Neuronal stem cell (in vitro differentiated cells): ENCODE results near the gene UBL5.
"Not testable (repeated sequence)": the region's sequence is repeated elsewhere in the genome, so short reads cannot be mapped to it uniquely, and the experiment has no call there.

Experiments used
- DNase-seq: peaks from one replicate; pipeline ENCODE4 v3.0.0-alpha.2; 2013; ENCODE audit warnings: low spot score
- H2AFZ ChIP-seq: one replicate; pipeline ENCODE4 v1.6.1; 2013; ENCODE audit warnings: mild to moderate bottlenecking, low read length, inconsistent platforms
- H2AK5ac ChIP-seq: 2 replicates; pipeline ENCODE4 v1.6.1; 2013; ENCODE audit warnings: low read depth, mild to moderate bottlenecking, inconsistent platforms, low read length, moderate library complexity, mixed read lengths
- H2BK120ac ChIP-seq: 2 replicates; pipeline ENCODE4 v1.6.1; 2013; ENCODE audit warnings: low read depth, mild to moderate bottlenecking, inconsistent platforms, low read length, moderate library complexity, mixed read lengths
- H2BK12ac ChIP-seq: one replicate; pipeline ENCODE4 v1.6.1; 2013; ENCODE audit warnings: low read length, inconsistent platforms
- H2BK15ac ChIP-seq: 2 replicates; pipeline ENCODE4 v1.6.1; 2013; ENCODE audit warnings: mild to moderate bottlenecking, low read length, inconsistent platforms, mixed read lengths
- H2BK5ac ChIP-seq: one replicate; pipeline ENCODE4 v1.6.1; 2013; ENCODE audit warnings: inconsistent platforms, mild to moderate bottlenecking, low read length, moderate library complexity
- H3K14ac ChIP-seq: one replicate; pipeline ENCODE4 v1.6.1; 2013; ENCODE audit warnings: low read length, inconsistent platforms
- H3K18ac ChIP-seq: 2 replicates; pipeline ENCODE4 v1.6.1; 2013; ENCODE audit warnings: low read length, inconsistent platforms
- H3K23ac ChIP-seq: 2 replicates; pipeline ENCODE4 v1.6.1; 2013; ENCODE audit warnings: low read depth, mild to moderate bottlenecking, mixed read lengths, low read length, inconsistent platforms; ENCODE audit not compliant: poor library complexity
- H3K27ac ChIP-seq: replicated peaks from 3 replicates; pipeline ENCODE4 v1.5.1; 2013; ENCODE audit warnings: low read length, inconsistent platforms
- H3K27me3 ChIP-seq, 3 experiments: 2 replicates each; pipeline ENCODE4 v1.6.1; 2013; ENCODE audit warnings: low read length in 3 of 3, mild to moderate bottlenecking in 2 of 3, inconsistent platforms in 1 of 3, low read depth in 1 of 3, mixed read lengths in 1 of 3, moderate library complexity in 1 of 3; ENCODE audit not compliant: control insufficient read depth in 3 of 3, insufficient read depth in 3 of 3
- H3K36me3 ChIP-seq, 2 donors: replicated peaks in 1 of 2; 2 replicates each; pipeline ENCODE4 v1.6.1; 2013; ENCODE audit warnings: low read length in 2 of 2; ENCODE audit not compliant: control insufficient read depth in 2 of 2, insufficient read depth in 2 of 2
- H3K4ac ChIP-seq: 2 replicates; pipeline ENCODE4 v1.6.1; 2013; ENCODE audit warnings: inconsistent platforms, mild to moderate bottlenecking, low read length, moderate library complexity
- H3K4me1 ChIP-seq, 2 donors: 1 replicate in 1 of 2; 2 replicates in 1 of 2; pipeline ENCODE4 v1.6.1; 2013; ENCODE audit warnings: low read length in 2 of 2, low read depth in 1 of 2; ENCODE audit not compliant: control insufficient read depth in 2 of 2, insufficient read depth in 1 of 2
- H3K4me2 ChIP-seq: one replicate; pipeline ENCODE4 v1.6.1; 2013; ENCODE audit warnings: mild to moderate bottlenecking, low read length, inconsistent platforms; ENCODE audit not compliant: insufficient read depth, poor library complexity, severe bottlenecking
- H3K4me3 ChIP-seq, 2 donors: 2 replicates each; pipeline ENCODE4 v1.5.1; 2013; ENCODE audit warnings: low read length in 2 of 2, mild to moderate bottlenecking in 2 of 2, inconsistent platforms in 1 of 2, moderate library complexity in 1 of 2
- H3K79me1 ChIP-seq: one replicate; pipeline ENCODE4 v1.6.1; 2013; ENCODE audit warnings: low read depth, mild to moderate bottlenecking, inconsistent platforms, low read length, moderate library complexity
- H3K9ac ChIP-seq: one replicate; pipeline ENCODE4 v1.6.1; 2013; ENCODE audit warnings: mild to moderate bottlenecking, low read depth, low read length, inconsistent platforms; ENCODE audit not compliant: poor library complexity
- H3K9me3 ChIP-seq, 2 donors: replicated peaks in 1 of 2; 2 replicates each; pipeline versions ENCODE3 to v1.6.1; 2013; ENCODE audit warnings: low read length in 2 of 2, mild to moderate bottlenecking in 2 of 2, inconsistent platforms in 1 of 2, low read depth in 1 of 2, mixed read lengths in 1 of 2, moderate library complexity in 1 of 2; ENCODE audit not compliant: control insufficient read depth in 2 of 2, insufficient read depth in 1 of 2
- H4K8ac ChIP-seq: one replicate; pipeline ENCODE4 v1.6.1; 2013; ENCODE audit warnings: low read depth, mild to moderate bottlenecking, inconsistent platforms, low read length, moderate library complexity
- H4K91ac ChIP-seq: one replicate; pipeline ENCODE4 v1.6.1; 2013; ENCODE audit warnings: low read length, low read depth, mild to moderate bottlenecking, inconsistent platforms; ENCODE audit not compliant: poor library complexity
- WGBS, 2 donors: extraction: QIAGEN DNeasy Blood & Tissue Kit; methylation state at CpG; one replicate each; pipeline ENCODE4 v1.1.7; 2013; ENCODE audit warnings: missing lambda C conversion rate in 2 of 2, mixed read lengths in 1 of 2; ENCODE audit not compliant: insufficient read length in 2 of 2, insufficient replicate concordance in 1 of 2; ENCODE audit errors: extremely low coverage in 2 of 2; 5-methylcytosine and 5-hydroxymethylcytosine counted together

UBL5 gene

GRCh38 chr19:9789066-9789465, 38.7 kb upstream of the UBL5 start:
- H3K23ac ChIP-seq = no peak overlapping the region
- no peak overlapping the region for H3K4me2 ChIP-seq
- H3K18ac ChIP-seq = no peak overlapping the region
- H3K36me3 ChIP-seq = no peaks in the 10 kb centered on the region
- H3K27ac ChIP-seq = no peak overlapping the region
- no peak overlapping the region for H3K4ac ChIP-seq
- no peaks in the 10 kb centered on the region for H3K9me3 ChIP-seq
- H2BK120ac ChIP-seq = no peak overlapping the region
- H4K91ac ChIP-seq = no peak overlapping the region
- H3K79me1 ChIP-seq = no peaks in the 10 kb centered on the region
- no peak overlapping the region for H2BK12ac ChIP-seq
- H3K14ac ChIP-seq = no peak overlapping the region
- H2BK15ac ChIP-seq = no peak overlapping the region
- H3K4me3 ChIP-seq = no peak overlapping the region
- H3K9ac ChIP-seq = no peak overlapping the region
- no peak for DNase-seq
- WGBS, 2 donors = no CpG with 5 or more reads among the region's 11 CpGs
- H2BK5ac ChIP-seq = no peak overlapping the region
- H2AK5ac ChIP-seq = no peak overlapping the region
- no peaks in the 10 kb centered on the region for H3K27me3 ChIP-seq
- H3K4me1 ChIP-seq = peaks cover 6 to 7% of the 10 kb centered on the region in 2 donors
- peak overlapping the region; percentile 71 for H2AFZ ChIP-seq
- no peak overlapping the region for H4K8ac ChIP-seq

GRCh38 chr19:9789579-9789978, 38.1 kb upstream of the UBL5 start:
- peak overlapping the region; percentile 71 for H2AFZ ChIP-seq
- not testable (repeated sequence) for H3K9ac ChIP-seq, H3K4me1 ChIP-seq, H2AK5ac ChIP-seq, H2BK15ac ChIP-seq, DNase-seq, H4K8ac ChIP-seq, H3K4me3 ChIP-seq, H2BK5ac ChIP-seq, H3K27ac ChIP-seq, H3K79me1 ChIP-seq, H2BK12ac ChIP-seq, H3K14ac ChIP-seq, H3K23ac ChIP-seq, H3K36me3 ChIP-seq, H3K18ac ChIP-seq, H4K91ac ChIP-seq, H2BK120ac ChIP-seq, H3K4ac ChIP-seq, H3K4me2 ChIP-seq, H3K27me3 ChIP-seq, H3K9me3 ChIP-seq
- WGBS, 2 donors = no CpG with 5 or more reads among the region's 5 CpGs

GRCh38 chr19:9791073-9791367, 36.7 kb upstream of the UBL5 start:
- H3K9ac ChIP-seq, H3K27me3 ChIP-seq, DNase-seq, H3K14ac ChIP-seq, H2BK12ac ChIP-seq, H2AK5ac ChIP-seq, H2BK15ac ChIP-seq, H3K4me1 ChIP-seq, H2BK120ac ChIP-seq, H3K36me3 ChIP-seq, H4K91ac ChIP-seq, H3K23ac ChIP-seq, H3K18ac ChIP-seq, H2BK5ac ChIP-seq, H3K4ac ChIP-seq, H3K79me1 ChIP-seq, H3K9me3 ChIP-seq, H3K27ac ChIP-seq, H4K8ac ChIP-seq, H2AFZ ChIP-seq: not testable (repeated sequence)
- WGBS, 2 donors = no CpG with 5 or more reads among the region's 6 CpGs
- peak overlapping the region; percentile 18 for H3K4me2 ChIP-seq
- H3K4me3 ChIP-seq = peak overlapping the region in 1 of 2 donors; percentile 55

- H2AFZ ChIP-seq = peak overlapping the region; percentile 99
- H3K9me3 ChIP-seq = no peaks in the 10 kb centered on the region
- H3K36me3 ChIP-seq = no peaks in the 10 kb centered on the region
- H3K27ac ChIP-seq = peak overlapping the region; percentile 70
- H3K9ac ChIP-seq = no peak overlapping the region
- no peak overlapping the region for H4K91ac ChIP-seq
- H3K18ac ChIP-seq = no peak overlapping the region
- no peak overlapping the region for H2BK120ac ChIP-seq
- H3K27me3 ChIP-seq = no peaks in the 10 kb centered on the region
- no peaks in the 10 kb centered on the region for H3K79me1 ChIP-seq
- no CpG with 5 or more reads among the region's 50 CpGs for WGBS, 2 donors
- peak overlapping the region; percentile 66 for H3K4me2 ChIP-seq
- no peak overlapping the region for H3K14ac ChIP-seq
- H2BK15ac ChIP-seq = no peak overlapping the region
- peak overlapping the region; percentile 73 to 87 for H3K4me3 ChIP-seq
- H4K8ac ChIP-seq = no peak overlapping the region
- no peak overlapping the region for H3K4ac ChIP-seq
- H2BK12ac ChIP-seq = no peak overlapping the region
- H2BK5ac ChIP-seq = no peak overlapping the region
- H3K23ac ChIP-seq = no peak overlapping the region
- no peak overlapping the region for H2AK5ac ChIP-seq
- H3K4me1 ChIP-seq = peaks cover 0 to 5% of the 10 kb centered on the region in 2 donors
- DNase-seq = peak; percentile 95
Measured at GRCh38 chr19:9791552-9792205, 36.0 kb upstream of the UBL5 start.
